ENCODE measurements around the gene SLC9A3. TPM values are rescaled to one million over a fixed set of nuclear protein-coding genes. Genes with fewer than 3 reads are reported as not detected.

The SLC9A3 gene
- total and polyA plus RNA-seq, 4 donors = 0.94 to 3.8 (median 1.5) TPM

DNA sequence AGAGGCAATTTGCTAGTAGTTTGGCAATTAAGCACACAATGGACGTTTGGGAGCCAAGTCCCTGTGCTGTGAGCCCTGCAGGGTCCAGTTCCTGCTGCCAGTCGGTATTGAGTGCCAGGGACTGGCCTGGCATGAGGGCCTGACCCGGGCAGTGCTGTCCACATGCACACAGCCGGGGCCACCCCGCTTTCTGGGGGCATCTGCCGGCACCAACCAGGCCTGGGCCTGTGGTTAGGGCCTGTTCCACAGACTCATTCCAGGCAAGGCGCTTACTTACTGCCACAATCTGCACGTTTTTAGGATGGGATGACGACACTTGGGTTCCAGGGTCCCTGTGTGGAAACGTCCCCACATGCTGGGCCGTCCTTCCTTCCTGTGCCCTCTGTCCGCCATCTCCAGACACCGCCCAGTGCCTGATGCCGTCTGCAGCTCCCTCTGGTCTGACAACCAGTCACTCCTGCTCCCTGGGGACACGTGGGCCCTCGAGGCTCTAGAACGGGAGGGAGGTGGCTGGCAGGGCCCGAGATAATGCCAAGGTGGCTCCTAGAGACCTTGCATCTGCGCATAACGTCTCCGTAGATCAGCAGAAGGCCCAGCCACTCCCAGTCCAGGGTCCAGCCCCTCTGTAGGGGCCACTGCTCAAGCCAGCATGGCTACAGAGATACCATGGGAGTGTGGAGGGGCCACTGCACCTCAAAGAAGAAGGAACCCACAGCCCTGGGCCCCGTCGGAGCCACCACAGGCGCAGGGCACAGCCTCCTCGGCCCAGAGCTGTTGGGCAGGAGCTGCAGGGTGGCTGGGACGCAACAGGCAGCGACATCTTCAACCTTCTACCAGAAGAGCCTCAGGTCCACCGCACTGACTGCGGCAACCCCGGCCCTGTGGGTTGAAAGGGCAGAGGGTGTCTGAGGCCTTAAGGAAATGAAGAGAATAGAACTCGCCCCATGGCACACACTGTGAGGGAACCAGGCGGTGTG lies 24.7 kb downstream of the SLC9A3 start:
- WGBS, 2 donors = 87% methylated on average over 30 to 32 of the region's 32 CpGs

GRCh38 chr5:497871-498509 lies 26.3 kb downstream of the SLC9A3 start:
- DNase-seq (no peak), ATAC-seq (ENCODE audit: insufficient read depth, low FRiP score) (no peak)
- WGBS, 2 donors = 72 to 82% methylated on average over 40 of the region's 40 CpGs
- H3K9ac ChIP-seq (ENCODE audit: insufficient read depth in 1 of 2, low read length in 2 of 2) = no peak overlapping the region
- TF ChIP-seq CTCF (IDR thresholded peaks at IDR 0.05; ENCODE audit: control extremely low read depth, extremely low read depth) = no peak
- H3K4me3 ChIP-seq = no peak overlapping the region
- H3K27ac ChIP-seq (ENCODE audit: low read depth in 1 of 2, low read length in 1 of 2) = no peak overlapping the region
- H3K9me3 ChIP-seq (ENCODE audit: control insufficient read depth in 4 of 4, insufficient read depth in 3 of 4, low read length in 3 of 4) = peaks cover 0 to 5% (median 0%) of the 10 kb centered on the region in 4 donors
- no peaks in the 10 kb centered on the region for H3K36me3 ChIP-seq (ENCODE audit: control insufficient read depth in 4 of 4, insufficient read depth in 4 of 4, low read length in 4 of 4)
- H3K4me1 ChIP-seq (ENCODE audit: control insufficient read depth in 5 of 5, insufficient read depth in 5 of 5, low read length in 5 of 5) = peaks cover 0 to 12% (median 0%) of the 10 kb centered on the region in 5 donors
- peaks cover 0 to 24% (median 8%) of the 10 kb centered on the region in 3 donors for H3K27me3 ChIP-seq (ENCODE audit: control insufficient read depth in 3 of 3, insufficient read depth in 3 of 3, low read length in 2 of 3)

More for the DNA sequence above, 24.7 kb downstream of the SLC9A3 start:
- no peak overlapping the region for H3K9ac ChIP-seq (ENCODE audit: insufficient read depth in 1 of 2, low read length in 2 of 2)
- DNase-seq = no peak
- no peak for TF ChIP-seq CTCF (IDR thresholded peaks at IDR 0.05; ENCODE audit: control extremely low read depth, extremely low read depth)
- no peak overlapping the region for H3K27ac ChIP-seq (ENCODE audit: low read depth in 1 of 2, low read length in 1 of 2)
- no peak for ATAC-seq (ENCODE audit: insufficient read depth, low FRiP score)
- H3K36me3 ChIP-seq (ENCODE audit: control insufficient read depth in 4 of 4, insufficient read depth in 4 of 4, low read length in 4 of 4) = no peaks in the 10 kb centered on the region
- H3K4me1 ChIP-seq (ENCODE audit: control insufficient read depth in 5 of 5, insufficient read depth in 5 of 5, low read length in 5 of 5) = peaks cover 0 to 5% (median 0%) of the 10 kb centered on the region in 5 donors
- peaks cover 0 to 5% (median 0%) of the 10 kb centered on the region in 4 donors for H3K9me3 ChIP-seq (ENCODE audit: control insufficient read depth in 4 of 4, insufficient read depth in 3 of 4, low read length in 3 of 4)
- H3K27me3 ChIP-seq (ENCODE audit: control insufficient read depth in 3 of 3, insufficient read depth in 3 of 3, low read length in 2 of 3) = peaks cover 0 to 17% (median 8%) of the 10 kb centered on the region in 3 donors
- H3K4me3 ChIP-seq = no peak overlapping the region

DNA sequence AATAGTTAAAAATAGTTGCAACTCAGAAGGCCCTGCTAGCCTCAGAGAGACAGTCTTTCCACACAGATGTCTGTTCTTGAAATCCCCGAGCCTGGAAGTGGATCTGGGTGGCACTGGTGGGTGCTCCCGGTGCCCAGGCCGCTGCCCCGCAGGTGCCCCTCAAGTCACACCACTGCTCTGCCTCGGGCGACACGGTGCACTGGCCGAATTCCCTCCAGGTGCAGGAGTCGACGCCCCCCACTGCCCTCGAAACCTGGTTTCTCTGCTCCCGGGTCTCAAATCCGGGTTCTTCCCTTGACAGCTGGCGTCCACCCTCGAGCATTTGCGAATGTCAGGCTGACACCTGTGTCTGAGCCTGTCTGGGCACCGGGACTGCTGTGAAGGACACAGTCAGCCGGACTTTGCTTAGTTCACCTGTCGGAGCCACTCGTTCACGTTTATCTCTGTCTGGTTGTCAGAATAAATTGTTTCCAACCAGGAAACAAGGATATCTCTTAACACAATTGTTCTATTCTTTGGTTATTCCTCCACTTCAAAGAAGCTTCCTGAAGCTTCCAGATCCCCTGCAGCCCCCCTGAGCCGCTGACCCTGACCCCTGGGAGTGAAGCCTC lies 27.1 kb downstream of the SLC9A3 start:
- Histone ChIP-seq H3K36me3 (ENCODE audit: control insufficient read depth in 4 of 4, insufficient read depth in 4 of 4, low read length in 4 of 4) (no peaks in the 10 kb centered on the region), H3K4me3 (no peak overlapping the region), H3K27me3 (ENCODE audit: control insufficient read depth in 3 of 3, insufficient read depth in 3 of 3, low read length in 2 of 3) (peaks cover 0 to 24% (median 8%) of the 10 kb centered on the region in 3 donors), H3K4me1 (ENCODE audit: control insufficient read depth in 5 of 5, insufficient read depth in 5 of 5, low read length in 5 of 5) (peaks cover 0 to 18% (median 0%) of the 10 kb centered on the region in 5 donors), H3K9ac (ENCODE audit: insufficient read depth in 1 of 2, low read length in 2 of 2) (no peak overlapping the region), H3K27ac (ENCODE audit: low read depth in 1 of 2, low read length in 1 of 2) (no peak overlapping the region), H3K9me3 (ENCODE audit: control insufficient read depth in 4 of 4, insufficient read depth in 3 of 4, low read length in 3 of 4) (peaks cover 0 to under 1% (median 0%) of the 10 kb centered on the region in 4 donors)
- 66 to 82% methylated on average over 22 of the region's 22 CpGs for WGBS, 2 donors
- ATAC-seq (ENCODE audit: insufficient read depth, low FRiP score) = no peak
- no peak for DNase-seq
- TF ChIP-seq CTCF (IDR thresholded peaks at IDR 0.05; ENCODE audit: control extremely low read depth, extremely low read depth) = no peak

Measured in lung (tissue), 12 donors.